IPS DF 6.9 (cell line): Measurements from ENCODE around the gene CHD1L.

Experiments used
- DNase-seq: peaks from one replicate; pipeline ENCODE4 v3.0.0-alpha.2; 2013; ENCODE audit warnings: low read depth, low spot score
- H3K27ac ChIP-seq: one replicate; pipeline ENCODE4 v1.5.1; 2013; ENCODE audit warnings: low read length, control low read depth
- H3K27me3 ChIP-seq: 2 replicates; pipeline ENCODE4 v1.6.1; 2013; ENCODE audit warnings: mild to moderate bottlenecking, low read length; ENCODE audit not compliant: control insufficient read depth, insufficient read depth
- H3K36me3 ChIP-seq: 2 replicates; pipeline ENCODE4 v1.6.1; 2013; ENCODE audit warnings: low read length; ENCODE audit not compliant: control insufficient read depth, insufficient read depth
- H3K4me1 ChIP-seq: 2 replicates; pipeline ENCODE4 v1.6.1; 2013; ENCODE audit warnings: low read length; ENCODE audit not compliant: control insufficient read depth, insufficient read depth
- H3K4me3 ChIP-seq: 2 replicates; pipeline ENCODE4 v1.5.1; 2013; ENCODE audit warnings: mild to moderate bottlenecking, low read length
- H3K9me3 ChIP-seq: 2 replicates; pipeline ENCODE4 v1.6.1; 2013; ENCODE audit warnings: low read length, inconsistent platforms; ENCODE audit not compliant: control insufficient read depth, insufficient read depth
- WGBS: extraction: QIAGEN DNeasy Blood & Tissue Kit; methylation state at CpG from one replicate; pipeline ENCODE4 v1.1.7; 2013; ENCODE audit warnings: mixed read lengths, missing lambda C conversion rate; ENCODE audit not compliant: insufficient read length, insufficient coverage; 5-methylcytosine and 5-hydroxymethylcytosine counted together

CHD1L gene

GRCh38 chr1:147211577-147211976 is 30.9 kb upstream of the CHD1L start:
- no CpG with 5 or more reads among the region's 2 CpGs for WGBS
- no peak for DNase-seq
- Histone ChIP-seq H3K36me3 (no peaks in the 10 kb centered on the region), H3K9me3 (no peaks in the 10 kb centered on the region), H3K27ac (no peak overlapping the region), H3K4me3 (no peak overlapping the region), H3K27me3 (no peaks in the 10 kb centered on the region), H3K4me1 (no peaks in the 10 kb centered on the region)

GRCh38 chr1:147213271-147213670 is 29.2 kb upstream of the CHD1L start:
- Histone ChIP-seq H3K4me3 (no peak overlapping the region), H3K27ac (no peak overlapping the region), H3K27me3 (no peaks in the 10 kb centered on the region), H3K9me3 (no peaks in the 10 kb centered on the region), H3K36me3 (no peaks in the 10 kb centered on the region), H3K4me1 (no peaks in the 10 kb centered on the region)
- DNase-seq, result no peak

- Histone ChIP-seq H3K4me1 (no peaks in the 10 kb centered on the region), H3K27ac (no peak overlapping the region), H3K9me3 (no peaks in the 10 kb centered on the region), H3K36me3 (no peaks in the 10 kb centered on the region), H3K4me3 (no peak overlapping the region), H3K27me3 (no peaks in the 10 kb centered on the region)
- no CpG with 5 or more reads among the region's 7 CpGs for WGBS
- DNase-seq, result no peak
Observed at GRCh38 chr1:147214325-147214724, 28.2 kb upstream of the CHD1L start.

- Histone ChIP-seq H3K9me3 (no peaks in the 10 kb centered on the region), H3K4me3 (no peak overlapping the region), H3K27me3 (no peaks in the 10 kb centered on the region), H3K27ac (no peak overlapping the region), H3K4me1 (no peaks in the 10 kb centered on the region), H3K36me3 (no peaks in the 10 kb centered on the region)
- no peak for DNase-seq
Observed at GRCh38 chr1:147214842-147215539, 27.5 kb upstream of the CHD1L start.

GRCh38 chr1:147215540-147215916 is 27.0 kb upstream of the CHD1L start:
- no peaks in the 10 kb centered on the region for H3K4me1 ChIP-seq
- H3K36me3 ChIP-seq, result no peaks in the 10 kb centered on the region
- no peak overlapping the region for H3K27ac ChIP-seq
- DNase-seq, result no peak
- WGBS, result no CpG with 5 or more reads among the region's 2 CpGs
- no peaks in the 10 kb centered on the region for H3K27me3 ChIP-seq
- no peak overlapping the region for H3K4me3 ChIP-seq
- no peaks in the 10 kb centered on the region for H3K9me3 ChIP-seq

- Histone ChIP-seq H3K9me3 (no peaks in the 10 kb centered on the region), H3K27ac (no peak overlapping the region), H3K27me3 (no peaks in the 10 kb centered on the region), H3K4me3 (no peak overlapping the region), H3K4me1 (no peaks in the 10 kb centered on the region), H3K36me3 (no peaks in the 10 kb centered on the region)
- no peak for DNase-seq
- no CpG with 5 or more reads among the region's 3 CpGs for WGBS
Observed at GRCh38 chr1:147216124-147216523, 26.4 kb upstream of the CHD1L start.

- H3K27ac ChIP-seq, result no peak overlapping the region
- no CpG with 5 or more reads among the region's 7 CpGs for WGBS
- no peaks in the 10 kb centered on the region for H3K36me3 ChIP-seq
- no peaks in the 10 kb centered on the region for H3K9me3 ChIP-seq
- DNase-seq, result no peak
- no peaks in the 10 kb centered on the region for H3K27me3 ChIP-seq
- H3K4me1 ChIP-seq, result no peaks in the 10 kb centered on the region
- no peak overlapping the region for H3K4me3 ChIP-seq
Observed at GRCh38 chr1:147217141-147217540, 25.3 kb upstream of the CHD1L start.

GRCh38 chr1:147218606-147219005 is 23.9 kb upstream of the CHD1L start:
- H3K9me3 ChIP-seq, result no peaks in the 10 kb centered on the region
- WGBS, result 100% methylated on average over 1 of the region's 3 CpGs
- no peak overlapping the region for H3K27ac ChIP-seq
- H3K27me3 ChIP-seq, result no peaks in the 10 kb centered on the region
- H3K4me1 ChIP-seq, result no peaks in the 10 kb centered on the region
- H3K36me3 ChIP-seq, result no peaks in the 10 kb centered on the region
- DNase-seq, result no peak
- no peak overlapping the region for H3K4me3 ChIP-seq

- no CpG with 5 or more reads among the region's 14 CpGs for WGBS
- Histone ChIP-seq H3K9me3 (no peaks in the 10 kb centered on the region), H3K4me1 (no peaks in the 10 kb centered on the region), H3K36me3 (no peaks in the 10 kb centered on the region), H3K4me3 (no peak overlapping the region), H3K27me3 (no peaks in the 10 kb centered on the region), H3K27ac (no peak overlapping the region)
- no peak for DNase-seq
Observed at GRCh38 chr1:147223740-147224615, 18.5 kb upstream of the CHD1L start.

- no peak within 1 kb of the TSS for H3K27ac ChIP-seq
- no peaks in the 10 kb centered on the region for H3K36me3 ChIP-seq
- DNase-seq, result peak; percentile 45
- no peaks in the 10 kb centered on the region for H3K27me3 ChIP-seq
- no CpG with 5 or more reads among the region's 17 CpGs for WGBS
- H3K4me1 ChIP-seq, result no peaks in the 10 kb centered on the region
- peak within 1 kb of the TSS; percentile 68; the same call in 1 of the 2 replicates for H3K4me3 ChIP-seq
- H3K9me3 ChIP-seq, result no peaks in the 10 kb centered on the region
Observed at GRCh38 chr1:147225193-147225730, 17.2 kb upstream of the CHD1L start, which contains the start of gene FMO5. Gene FMO5 (minus strand): TSS chr1:147225339. CDS start chr1:147225029, 310 bp downstream.
